CD4-positive, alpha-beta T cell (primary cell): ENCODE results near the gene AK8. TPM values are rescaled to one million over a fixed set of nuclear protein-coding genes. Genes with fewer than 3 reads are reported as not detected.

Experiments
- ATAC-seq: fragments of 200-7000 bp; cut with Tn5 transposase; one replicate; pipeline ENCODE4 v1.10.0; 2022; ENCODE audit warnings: mild to moderate bottlenecking; ENCODE audit not compliant: poor library complexity
- CTCF ChIA-PET: fragments of 350-600 bp; sonication (Branson Sonifier 250); formaldehyde crosslinking; loops from one replicate; lab custom pipeline; 2021; ENCODE audit warnings: antibody characterized with exemption, inconsistent platforms; lab: Charles Lee
- POLR2A ChIA-PET: fragments of 350-600 bp; sonication (Branson Sonifier 250); formaldehyde crosslinking; loops from one replicate; lab custom pipeline; 2021; ENCODE audit warnings: antibody characterized with exemption, inconsistent platforms; lab: Charles Lee
- DNase-seq, 14 experiments: peaks; one replicate each; pipeline ENCODE4 v3.0.0-alpha.2; 2013 to 2020; ENCODE audit warnings: mixed read lengths in 2 of 14
- H3K27ac ChIP-seq, 2 donors: one replicate each; pipeline versions ENCODE4 v1.5.1 to v1.7.0; 2013; ENCODE audit warnings: low read length in 2 of 2, low read depth in 1 of 2, mild to moderate bottlenecking in 1 of 2
- H3K27me3 ChIP-seq, 2 experiments: 1 replicate in 1 of 2; 2 replicates in 1 of 2; pipeline versions ENCODE4 v1.6.1 to v1.7.0; 2013; ENCODE audit warnings: low read length in 2 of 2, control low read depth in 1 of 2, mild to moderate bottlenecking in 1 of 2, moderate library complexity in 1 of 2; ENCODE audit not compliant: insufficient read depth in 2 of 2, control insufficient read depth in 1 of 2
- H3K36me3 ChIP-seq: one replicate; pipeline ENCODE4 v1.6.1; 2013; ENCODE audit warnings: low read length, control low read depth; ENCODE audit not compliant: insufficient read depth
- H3K4me1 ChIP-seq: one replicate; pipeline ENCODE4 v1.6.1; 2013; ENCODE audit warnings: low read length, control low read depth; ENCODE audit not compliant: insufficient read depth
- H3K4me3 ChIP-seq: one replicate; pipeline ENCODE4 v1.5.1; 2013; ENCODE audit warnings: mild to moderate bottlenecking, low read length, moderate library complexity
- H3K9me3 ChIP-seq, 2 experiments: 1 replicate in 1 of 2; 2 replicates in 1 of 2; pipeline versions ENCODE4 v1.6.1 to v1.7.0; 2013; ENCODE audit warnings: low read length in 2 of 2, mild to moderate bottlenecking in 2 of 2, control low read depth in 1 of 2, moderate library complexity in 1 of 2; ENCODE audit not compliant: control insufficient read depth in 1 of 2, insufficient read depth in 1 of 2
- H3K27ac Mint-ChIP-seq: one replicate; pipeline ENCODE4 v1.8.0; 2020; ENCODE audit warnings: mixed read lengths
- H3K27me3 Mint-ChIP-seq: one replicate; pipeline ENCODE4 v1.8.0; 2021; ENCODE audit warnings: mixed read lengths
- H3K36me3 Mint-ChIP-seq: one replicate; pipeline ENCODE4 v1.8.0; 2021; ENCODE audit warnings: low read depth, mixed read lengths
- H3K4me1 Mint-ChIP-seq: one replicate; pipeline ENCODE4 v1.8.0; 2021; ENCODE audit warnings: low read depth, mixed read lengths
- H3K4me3 Mint-ChIP-seq: one replicate; pipeline ENCODE4 v1.8.0; 2020; ENCODE audit warnings: mild to moderate bottlenecking, mixed read lengths
- H3K9me3 Mint-ChIP-seq: one replicate; pipeline ENCODE4 v1.8.0; 2020; ENCODE audit warnings: mixed read lengths
- CTCF ChIP-seq: fragments of 200-600 bp; IDR thresholded peaks from one replicate; pipeline ENCODE4 v1.8.0; 2022; ENCODE audit warnings: antibody characterized with exemption, mild to moderate bottlenecking
- intact Hi-C, 2 experiments: fragments of 100-400 bp; cut with DNase I in 1 of 2; cut with micrococcal nuclease in 1 of 2; formaldehyde crosslinking; loops; one replicate each; pipeline versions ENCODE4 v1.15.1 to v1.9.0; 2023 to 2025; cut with DNase I, micrococcal nuclease
- total RNA-seq, 174 experiments: library from RNA in 2 of 174; stranded (reverse) in 2 of 174; gene quantifications; one replicate each; pipeline ENCODE4 v1.2.3 and lab custom pipeline; 2021 to 2026

The AK8 gene
- total RNA-seq, 2 experiments from 2014 or later: not detected

GRCh38 chr9:132699956-132700355 lies 178.1 kb downstream of the AK8 start:
- intact Hi-C loops: loop anchor here in 1 of 2 experiments (5.0 kb wide), 1 partner anchor 97 kb away; no protein-coding TSS in a partner anchor
- peaks cover 10 to 28% of the 10 kb centered on the region in 2 experiments for H3K9me3 ChIP-seq
- no peaks in the 10 kb centered on the region for H3K27me3 ChIP-seq
- H3K27me3 Mint-ChIP-seq: peaks cover 10% of the 10 kb centered on the region
- no peaks in the 10 kb centered on the region for H3K4me1 Mint-ChIP-seq
- DNase-seq (no peak), ATAC-seq (no peak)
- CTCF ChIA-PET: no interaction called here
- H3K4me1 ChIP-seq: no peaks in the 10 kb centered on the region
- H3K4me3 Mint-ChIP-seq: no peak overlapping the region
- H3K27ac ChIP-seq: no peak overlapping the region
- no peaks in the 10 kb centered on the region for H3K36me3 ChIP-seq
- POLR2A ChIA-PET: no interaction called here
- H3K9me3 Mint-ChIP-seq: peaks cover 12% of the 10 kb centered on the region
- H3K4me3 ChIP-seq: no peak overlapping the region
- H3K27ac Mint-ChIP-seq: no peak overlapping the region
- TF ChIP-seq CTCF: no peak
- H3K36me3 Mint-ChIP-seq: peaks cover 5% of the 10 kb centered on the region

GRCh38 chr9:132698989-132699388 lies 179.1 kb downstream of the AK8 start:
- peaks cover 10 to 28% of the 10 kb centered on the region in 2 experiments for H3K9me3 ChIP-seq
- Mint-ChIP-seq H3K4me1 (no peaks in the 10 kb centered on the region), H3K36me3 (peaks cover 5% of the 10 kb centered on the region), H3K27me3 (peaks cover 8% of the 10 kb centered on the region), H3K9me3 (peaks cover 12% of the 10 kb centered on the region), H3K27ac (no peak overlapping the region), H3K4me3 (no peak overlapping the region)
- no peak for DNase-seq
- no peaks in the 10 kb centered on the region for H3K4me1 ChIP-seq
- H3K27me3 ChIP-seq: no peaks in the 10 kb centered on the region
- no peak for ATAC-seq
- intact Hi-C loops: loop anchor here in 1 of 2 experiments (5.0 kb wide), 1 partner anchor 98 kb away; no protein-coding TSS in a partner anchor
- H3K4me3 ChIP-seq: no peak overlapping the region
- ChIA-PET CTCF (no interaction called here), POLR2A (no interaction called here)
- no peak overlapping the region for H3K27ac ChIP-seq
- no peaks in the 10 kb centered on the region for H3K36me3 ChIP-seq
- TF ChIP-seq CTCF: no peak

- TF ChIP-seq CTCF: no peak
- ChIA-PET POLR2A (no interaction called here), CTCF (no interaction called here)
- peaks cover 12% of the 10 kb centered on the region for H3K9me3 Mint-ChIP-seq
- H3K27me3 Mint-ChIP-seq: no peaks in the 10 kb centered on the region
- Histone ChIP-seq H3K4me3 (no peak overlapping the region), H3K9me3 (peaks cover 10 to 28% of the 10 kb centered on the region in 2 experiments), H3K4me1 (no peaks in the 10 kb centered on the region), H3K27ac (no peak overlapping the region), H3K36me3 (no peaks in the 10 kb centered on the region), H3K27me3 (no peaks in the 10 kb centered on the region)
- no peak overlapping the region for H3K27ac Mint-ChIP-seq
- intact Hi-C loops: loop anchor here in 1 of 2 experiments (5.0 kb wide), 1 partner anchor 100 kb away; no protein-coding TSS in a partner anchor
- DNase-seq (no peak), ATAC-seq (no peak)
- no peak overlapping the region for H3K4me3 Mint-ChIP-seq
- peaks cover 16% of the 10 kb centered on the region for H3K36me3 Mint-ChIP-seq
- no peaks in the 10 kb centered on the region for H3K4me1 Mint-ChIP-seq
Observed at GRCh38 chr9:132697230-132697629, 180.9 kb downstream of the AK8 start.
